SK-N-MC (cell line): ENCODE measurements around the gene ATG9B.

ENCODE experiments used
- DNase-seq: peaks from one replicate; pipeline ENCODE4 v3.0.0-alpha.2; 2011; ENCODE audit warnings: low read depth, low spot score
- H3K27ac ChIP-seq: fragments of 200-600 bp; sonication (generic); 2 replicates; pipeline ENCODE4 v1.5.1; 2016; ENCODE audit warnings: mixed run types
- H3K36me3 ChIP-seq: fragments of 200-600 bp; sonication (generic); 2 replicates; pipeline ENCODE4 v1.6.1; 2017; ENCODE audit warnings: antibody characterized with exemption, low read length, mixed read lengths; ENCODE audit not compliant: insufficient read depth
- H3K4me3 ChIP-seq: fragments of 200-600 bp; sonication (generic); 2 replicates; pipeline ENCODE4 v1.5.1; 2016
- H3K9ac ChIP-seq: fragments of 200-600 bp; sonication (generic); 2 replicates; pipeline ENCODE4 v1.8.0; 2017; ENCODE audit warnings: mixed run types, mixed read lengths; ENCODE audit not compliant: insufficient read length
- H3K9me3 ChIP-seq: fragments of 200-600 bp; sonication (generic); 2 replicates; pipeline ENCODE4 v1.6.1; 2017; ENCODE audit warnings: low read depth, mild to moderate bottlenecking, antibody characterized with exemption, low read length, moderate library complexity, mixed read lengths
- EZH2 ChIP-seq: fragments of 200-600 bp; sonication (generic); IDR thresholded peaks from one replicate; pipeline ENCODE4 v1.6.1; 2017; ENCODE audit warnings: antibody characterized with exemption
- FOXP2 ChIP-seq: optimal IDR thresholded peaks from 2 replicates; pipeline ENCODE3; 2011; ENCODE audit warnings: mild to moderate bottlenecking, moderate library complexity; ENCODE audit not compliant: insufficient read depth; ENCODE audit errors: extremely low read length, control extremely low read depth
- POLR2AphosphoS5 ChIP-seq: IDR thresholded peaks from 2 replicates; pipeline ENCODE4 v1.6.1; 2012; ENCODE audit warnings: mild to moderate bottlenecking, low read depth, low read length, borderline replicate concordance

The ATG9B gene

DNA sequence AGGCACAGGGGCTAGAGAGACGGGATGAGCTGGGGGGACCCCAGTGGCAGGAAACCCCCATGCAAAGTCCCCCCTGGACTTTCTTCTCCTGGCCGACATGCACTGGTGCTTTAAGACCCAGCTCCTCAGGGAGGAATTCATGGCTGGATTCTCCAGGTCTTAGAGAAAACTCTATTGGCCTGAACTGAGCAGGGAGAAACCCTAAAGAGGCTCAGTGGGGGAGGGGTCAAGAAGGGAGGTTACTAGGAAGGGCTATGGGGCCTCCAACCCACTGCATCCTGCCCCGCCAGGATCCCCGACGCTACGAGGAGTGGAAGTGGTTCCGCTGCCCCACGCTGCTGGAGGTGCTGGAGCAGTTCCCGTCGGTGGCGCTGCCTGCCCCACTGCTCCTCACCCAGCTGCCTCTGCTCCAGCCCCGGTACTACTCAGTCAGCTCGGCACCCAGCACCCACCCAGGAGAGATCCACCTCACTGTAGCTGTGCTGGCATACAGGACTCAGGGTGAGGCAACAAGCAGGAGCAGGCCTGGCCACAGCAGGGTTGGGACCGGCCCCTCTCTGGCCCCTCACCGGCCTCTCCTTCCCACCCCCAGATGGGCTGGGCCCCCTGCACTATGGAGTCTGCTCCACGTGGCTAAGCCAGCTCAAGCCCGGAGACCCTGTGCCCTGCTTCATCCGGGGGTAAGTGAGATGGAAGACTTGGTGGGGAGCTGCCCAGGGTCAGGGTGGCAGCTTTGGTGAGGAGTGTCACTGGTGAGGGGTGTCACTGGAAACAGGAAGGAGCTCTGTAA lies 13.8 kb downstream of the ATG9B start:
- Histone ChIP-seq H3K9ac (no peak overlapping the region), H3K36me3 (no peaks in the 10 kb centered on the region), H3K4me3 (no peak overlapping the region), H3K27ac (no peak overlapping the region), H3K9me3 (no peaks in the 10 kb centered on the region)
- no peak for TF ChIP-seq EZH2
- no peak for DNase-seq

DNA sequence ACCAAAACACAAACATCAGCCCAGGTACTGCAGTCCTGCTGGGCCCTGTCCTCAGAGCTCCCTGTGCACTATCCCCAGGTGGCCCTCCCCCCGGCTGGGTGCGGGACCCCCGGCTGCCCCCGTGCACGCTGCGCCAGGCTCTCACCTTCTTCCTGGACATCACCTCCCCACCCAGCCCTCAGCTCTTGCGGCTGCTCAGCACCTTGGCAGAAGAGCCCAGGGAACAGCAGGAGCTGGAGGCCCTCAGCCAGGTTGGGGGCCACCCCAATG lies 14.3 kb downstream of the ATG9B start:
- Histone ChIP-seq H3K4me3 (no peak overlapping the region), H3K9me3 (no peaks in the 10 kb centered on the region), H3K27ac (no peak overlapping the region), H3K36me3 (no peaks in the 10 kb centered on the region), H3K9ac (no peak overlapping the region)
- DNase-seq: no peak
- TF ChIP-seq EZH2: no peak
- TF ChIP-seq FOXP2: no peak
- TF ChIP-seq POLR2AphosphoS5: no peak

DNA sequence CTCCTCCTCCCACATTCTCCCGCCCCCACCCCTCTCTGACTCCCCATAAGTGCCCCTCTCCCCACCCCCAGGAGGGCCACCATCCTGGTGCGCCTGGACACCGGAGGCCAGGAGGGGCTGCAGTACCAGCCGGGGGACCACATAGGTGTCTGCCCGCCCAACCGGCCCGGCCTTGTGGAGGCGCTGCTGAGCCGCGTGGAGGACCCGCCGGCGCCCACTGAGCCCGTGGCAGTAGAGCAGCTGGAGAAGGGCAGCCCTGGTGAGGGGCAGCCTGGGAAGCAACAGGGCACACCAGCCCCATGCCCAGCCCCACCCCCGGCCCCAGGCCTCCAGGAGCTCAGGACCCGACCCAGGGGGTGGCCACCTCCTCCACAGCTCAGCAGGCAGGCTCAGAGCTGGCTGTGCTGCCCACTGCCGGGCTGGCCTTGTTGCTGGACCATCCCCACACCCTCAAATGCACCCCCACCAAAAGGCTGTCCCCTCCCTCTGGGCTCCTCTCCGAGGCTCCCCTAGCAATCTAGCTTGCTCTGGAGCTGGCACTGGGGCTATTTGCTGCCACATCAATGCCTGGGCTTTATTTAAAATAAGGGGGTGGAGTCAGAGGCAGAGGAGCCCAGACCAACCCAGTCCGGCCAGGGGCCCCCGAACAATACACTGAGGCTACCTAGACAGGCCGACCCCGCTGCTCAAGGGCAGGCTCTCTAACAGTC lies 14.8 kb downstream of the ATG9B start:
- H3K36me3 ChIP-seq: no peaks in the 10 kb centered on the region
- no peaks in the 10 kb centered on the region for H3K9me3 ChIP-seq
- no peak overlapping the region for H3K9ac ChIP-seq
- H3K4me3 ChIP-seq: no peak overlapping the region
- TF ChIP-seq EZH2 (no peak), POLR2AphosphoS5 (no peak), FOXP2 (no peak)
- H3K27ac ChIP-seq: no peak overlapping the region
- no peak for DNase-seq

DNA sequence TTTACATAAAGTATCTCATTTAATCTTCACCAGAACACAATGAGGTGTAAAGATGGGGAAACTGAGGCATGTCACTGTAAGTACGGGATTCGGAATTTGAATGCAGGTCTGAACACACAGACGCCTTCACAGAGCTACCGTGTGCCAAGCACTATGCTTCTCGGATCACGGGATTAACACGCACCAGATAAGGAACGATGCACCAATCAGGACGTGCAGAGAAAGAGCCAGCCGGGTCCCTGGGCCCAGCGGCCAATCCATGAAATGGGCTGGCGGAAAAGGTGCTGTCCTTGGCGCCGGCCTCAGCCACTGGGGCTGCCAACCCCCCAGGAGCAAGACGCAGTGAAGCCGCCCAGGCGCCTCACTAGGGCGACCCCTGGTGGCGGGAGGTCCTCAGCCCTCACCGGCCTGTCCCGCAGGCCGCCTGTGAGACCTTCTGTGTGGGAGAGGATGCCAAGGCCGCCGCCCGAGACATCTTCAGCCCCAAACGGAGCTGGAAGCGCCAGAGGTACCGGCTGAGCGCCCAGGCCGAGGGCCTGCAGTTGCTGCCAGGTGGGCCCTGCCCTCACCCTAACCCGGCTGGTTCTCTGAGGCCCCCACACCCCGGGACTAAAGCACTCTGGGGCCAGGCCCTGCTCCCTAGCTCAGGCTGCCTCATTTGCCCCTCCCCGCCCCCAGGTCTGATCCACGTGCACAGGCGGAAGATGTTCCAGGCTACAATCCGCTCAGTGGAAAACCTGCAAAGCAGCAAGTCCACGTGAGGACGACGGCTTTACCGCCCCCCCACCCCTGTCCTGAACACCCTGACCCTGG lies 15.6 kb downstream of the ATG9B start:
- Histone ChIP-seq H3K27ac (no peak overlapping the region), H3K36me3 (no peaks in the 10 kb centered on the region), H3K4me3 (no peak overlapping the region), H3K9me3 (no peaks in the 10 kb centered on the region), H3K9ac (no peak overlapping the region)
- no peak for TF ChIP-seq POLR2AphosphoS5
- DNase-seq: no peak

DNA sequence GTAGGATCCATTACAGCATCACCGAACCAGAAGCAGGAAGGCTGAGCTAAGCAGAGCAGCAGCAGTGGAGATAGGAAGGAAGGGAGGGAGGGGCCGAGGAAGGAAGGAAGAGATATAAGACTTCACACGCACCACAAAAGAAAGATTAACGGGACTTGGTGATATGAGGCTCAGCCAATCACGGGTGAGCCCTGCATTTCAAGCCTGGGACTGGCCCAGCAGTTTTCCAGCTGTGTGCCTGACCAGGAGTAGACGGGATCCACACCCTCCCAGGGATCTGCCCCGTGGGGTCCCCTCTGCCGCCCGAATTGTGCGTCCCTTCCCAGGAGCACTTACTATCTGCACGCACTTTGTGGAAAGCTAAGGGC lies 16.2 kb downstream of the ATG9B start:
- H3K36me3 ChIP-seq: no peaks in the 10 kb centered on the region
- no peak for TF ChIP-seq FOXP2
- no peak for TF ChIP-seq EZH2
- TF ChIP-seq POLR2AphosphoS5: no peak
- H3K9me3 ChIP-seq: no peaks in the 10 kb centered on the region
- H3K4me3 ChIP-seq: no peak overlapping the region
- DNase-seq: no peak
- H3K27ac ChIP-seq: no peak overlapping the region
- H3K9ac ChIP-seq: no peak overlapping the region

DNA sequence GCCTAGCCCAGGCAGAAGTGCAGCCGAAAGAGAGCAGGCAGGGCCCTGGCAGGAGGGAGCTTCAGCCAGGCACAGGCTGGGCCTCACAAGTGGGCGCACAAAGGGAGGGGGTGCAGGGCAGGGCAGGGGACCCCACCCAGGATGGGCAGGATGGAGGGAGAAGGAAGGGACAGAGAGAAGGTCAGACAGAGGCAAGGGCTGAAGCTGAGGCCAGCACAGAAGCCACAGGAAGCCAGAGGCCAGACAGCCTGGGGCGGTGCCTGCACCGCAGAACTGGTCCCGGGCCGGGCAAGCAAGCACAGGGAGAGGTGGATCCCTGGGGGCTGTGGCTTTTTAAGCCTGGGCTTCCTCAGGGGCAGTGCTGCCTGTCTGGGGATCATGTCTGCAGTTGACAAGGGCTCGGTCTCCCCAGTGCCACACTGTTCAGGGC lies 16.8 kb downstream of the ATG9B start:
- TF ChIP-seq FOXP2 (no peak), POLR2AphosphoS5 (no peak), EZH2 (no peak)
- H3K9me3 ChIP-seq: no peaks in the 10 kb centered on the region
- no peak overlapping the region for H3K4me3 ChIP-seq
- no peak overlapping the region for H3K9ac ChIP-seq
- no peak for DNase-seq
- no peak overlapping the region for H3K27ac ChIP-seq
- no peaks in the 10 kb centered on the region for H3K36me3 ChIP-seq

DNA sequence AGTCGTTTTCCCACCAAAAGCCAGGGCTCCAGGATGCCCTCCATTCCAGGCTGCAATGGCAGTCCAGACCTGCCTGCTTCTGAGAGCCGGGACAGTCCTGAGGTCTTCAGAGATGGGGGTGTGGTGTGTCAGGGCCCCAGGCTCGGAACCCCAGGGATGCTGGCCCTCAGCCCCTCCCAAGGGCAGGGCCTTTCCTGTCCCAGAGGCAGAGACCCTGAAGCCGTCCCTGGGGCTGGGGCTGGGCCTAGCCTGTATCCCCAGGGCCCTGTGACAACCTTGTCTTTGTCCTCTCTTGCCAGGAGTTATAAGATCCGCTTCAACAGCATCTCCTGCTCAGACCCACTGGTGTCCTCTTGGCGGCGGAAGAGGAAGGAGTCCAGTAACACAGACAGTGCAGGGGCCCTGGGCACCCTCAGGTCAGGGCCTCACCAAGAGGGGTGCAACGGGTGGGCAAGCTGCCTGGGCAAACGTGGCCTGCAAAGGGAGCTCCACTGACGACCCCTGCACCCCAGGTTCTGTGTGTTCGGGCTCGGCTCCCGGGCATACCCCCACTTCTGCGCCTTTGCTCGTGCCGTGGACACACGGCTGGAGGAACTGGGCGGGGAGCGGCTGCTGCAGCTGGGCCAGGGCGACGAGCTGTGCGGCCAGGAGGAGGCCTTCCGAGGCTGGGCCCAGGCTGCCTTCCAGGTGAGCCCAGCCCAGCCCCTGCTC lies 17.5 kb downstream of the ATG9B start:
- TF ChIP-seq FOXP2 (no peak), EZH2 (no peak), POLR2AphosphoS5 (no peak)
- no peak overlapping the region for H3K4me3 ChIP-seq
- H3K36me3 ChIP-seq: no peaks in the 10 kb centered on the region
- H3K9ac ChIP-seq: no peak overlapping the region
- no peaks in the 10 kb centered on the region for H3K9me3 ChIP-seq
- no peak overlapping the region for H3K27ac ChIP-seq
- no peak for DNase-seq

DNA sequence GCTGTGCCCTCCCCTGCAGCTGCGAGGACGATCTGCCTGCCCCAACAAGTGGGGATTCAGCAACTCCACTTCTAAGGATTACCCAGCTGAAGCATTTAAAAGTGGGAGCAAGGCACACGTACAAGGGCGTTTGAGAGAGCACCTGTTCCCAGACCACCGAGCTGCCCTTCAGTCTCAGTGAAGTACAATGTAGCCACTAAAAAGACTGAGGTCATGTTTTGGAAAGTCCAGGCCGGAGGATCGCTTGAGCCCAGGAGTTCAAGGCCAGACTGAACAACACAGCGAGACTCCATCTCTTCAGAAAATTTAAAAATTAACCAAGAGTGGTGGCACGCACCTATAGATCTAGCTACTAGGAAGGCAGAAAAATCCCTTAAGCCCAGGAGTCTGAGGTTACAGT lies 18.7 kb downstream of the ATG9B start:
- H3K4me3 ChIP-seq: no peak overlapping the region
- H3K9me3 ChIP-seq: no peaks in the 10 kb centered on the region
- no peak overlapping the region for H3K9ac ChIP-seq
- no peaks in the 10 kb centered on the region for H3K36me3 ChIP-seq
- no peak for DNase-seq
- no peak overlapping the region for H3K27ac ChIP-seq
- TF ChIP-seq FOXP2: no peak
